Panc1 (cell line): ENCODE data around the gene EFEMP1. TPM values are rescaled to one million over a fixed set of nuclear protein-coding genes. Genes with fewer than 3 reads are reported as not detected.
"Not testable (repeated sequence)": the region's sequence is repeated elsewhere in the genome, so short reads cannot be mapped to it uniquely, and the experiment has no call there.

Source experiments
- ATAC-seq: fragments of 200-7000 bp; cut with Tn5 transposase; 2 replicates; pipeline ENCODE4 v1.9.1; 2020; ENCODE audit warnings: mild to moderate bottlenecking, moderate library complexity
- BruUV-seq: library from RNA; stranded (reverse); fragments of 400-500 nt; replicated peaks from 2 replicates; lab custom pipeline; 2021; lab: Mats Ljungman, UMichigan
- CTCF ChIA-PET: fragments of 300-600 bp; sonication (Branson Sonifier 250); formaldehyde crosslinking; loops from one replicate; lab custom pipeline; 2022; ENCODE audit warnings: antibody characterized with exemption; lab: Charles Lee
- POLR2A ChIA-PET: fragments of 300-600 bp; sonication (Branson Sonifier 250); formaldehyde crosslinking; loops from one replicate; lab custom pipeline; 2022; ENCODE audit warnings: antibody characterized with exemption; lab: Charles Lee
- DNase-seq: peaks from one replicate; pipeline ENCODE4 v3.0.0-alpha.2; 2010; ENCODE audit warnings: low read depth, low spot score
- H3K27ac ChIP-seq: 2 replicates; pipeline ENCODE4 v1.5.1; 2011; ENCODE audit warnings: mild to moderate bottlenecking, low read length, inconsistent platforms
- H3K27me3 ChIP-seq: fragments of 200-500 bp; sonication (Bioruptor generic); 2 replicates; pipeline ENCODE4 v1.6.0; 2014; ENCODE audit warnings: low read length, inconsistent platforms; ENCODE audit not compliant: control insufficient read depth, insufficient read depth
- H3K36me3 ChIP-seq: fragments of 200-500 bp; sonication (Bioruptor generic); 2 replicates; pipeline ENCODE4 v1.5.1; 2014; ENCODE audit warnings: inconsistent platforms, mild to moderate bottlenecking, low read length, moderate library complexity; ENCODE audit not compliant: control insufficient read depth, insufficient read depth
- H3K4me1 ChIP-seq: 2 replicates; pipeline ENCODE4 v1.5.1; 2011; ENCODE audit warnings: inconsistent platforms, mild to moderate bottlenecking, low read length, moderate library complexity; ENCODE audit not compliant: control insufficient read depth, insufficient read depth
- H3K4me3 ChIP-seq, 2 experiments: 2 replicates each; pipeline ENCODE4 v1.5.1; 2011 to 2012; ENCODE audit warnings: low read depth in 2 of 2, low read length in 2 of 2, mild to moderate bottlenecking in 2 of 2, inconsistent platforms in 1 of 2, moderate library complexity in 1 of 2
- H3K9me3 ChIP-seq: fragments of 200-500 bp; sonication (Bioruptor generic); 2 replicates; pipeline ENCODE4 v1.5.1; 2014; ENCODE audit warnings: low read depth, mild to moderate bottlenecking, inconsistent platforms, low read length, moderate library complexity; ENCODE audit not compliant: control insufficient read depth, insufficient read depth
- POLR2AphosphoS5 ChIP-seq: IDR thresholded peaks from 2 replicates; pipeline ENCODE4 v1.6.1; 2012; ENCODE audit warnings: mild to moderate bottlenecking, low read depth, low read length, moderate library complexity
- SIN3A ChIP-seq: IDR thresholded peaks from 2 replicates; pipeline ENCODE4 v1.6.1; 2012; ENCODE audit warnings: low read depth, mild to moderate bottlenecking, low read length, moderate library complexity, borderline replicate concordance; ENCODE audit not compliant: insufficient read depth
- TCF7L2 ChIP-seq: IDR thresholded peaks from 2 replicates; pipeline ENCODE4 v1.6.1; 2011; ENCODE audit warnings: mild to moderate bottlenecking, low read depth, low read length, inconsistent platforms
- in situ Hi-C: cut with HindIII; loops from 2 replicates; pipeline ENCODE4 v1.10.0; 2016; ENCODE audit warnings: low sequenced_read_pairs, low pct_unique_long_range_greater_than_20kb
- intact Hi-C: fragments of 100-400 bp; cut with micrococcal nuclease; formaldehyde crosslinking; loops from one replicate; pipeline ENCODE4 v1.10.0; 2022; ENCODE audit not compliant: unreplicated experiment
- total RNA-seq: library from RNA; stranded (reverse); gene quantifications from one replicate; pipeline ENCODE4 v1.2.1, GENCODE V29; 2021; ENCODE audit not compliant: unreplicated experiment
- TF ChIP-seq, protein P1 (sequence below), 2 experiments: IDR thresholded peaks; 2 replicates each; pipeline ENCODE4 v1.6.1; 2011 to 2012; ENCODE audit warnings: low read depth in 2 of 2, control low read depth in 1 of 2, low read length in 1 of 2, mild to moderate bottlenecking in 1 of 2, moderate library complexity in 1 of 2; ENCODE audit not compliant: insufficient read depth in 1 of 2
- TF ChIP-seq, protein P2 (sequence below): fragments of 450-650 bp; IDR thresholded peaks from 2 replicates; pipeline ENCODE4 v1.5.1; 2017; ENCODE audit warnings: mild to moderate bottlenecking

The EFEMP1 gene
- total RNA-seq, 1 experiment from 2014 or later = 15.5 TPM

DNA sequence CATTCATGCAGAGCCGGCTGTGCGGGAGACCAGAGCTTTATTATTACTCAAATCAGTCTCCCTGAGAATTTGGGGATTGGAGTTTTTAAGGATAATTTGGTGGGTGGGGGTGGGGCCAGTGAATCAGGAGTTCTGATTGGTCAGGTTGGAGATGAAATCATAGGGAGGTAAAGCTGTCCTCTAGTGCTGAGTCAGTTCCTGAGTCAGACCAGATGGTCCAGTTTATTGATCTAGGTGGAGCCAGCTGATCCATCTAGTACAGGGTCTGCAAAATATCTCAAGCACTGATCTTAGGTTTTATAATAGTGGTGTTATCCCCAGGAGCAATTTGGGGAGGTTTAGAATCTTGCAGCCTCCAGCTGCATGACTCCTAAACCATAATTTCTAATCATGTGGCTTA lies 96.2 kb downstream of the EFEMP1 start:
- H3K4me1 ChIP-seq, in situ Hi-C loops, H3K27ac ChIP-seq, ATAC-seq, H3K9me3 ChIP-seq, CTCF ChIA-PET, H3K36me3 ChIP-seq, H3K27me3 ChIP-seq, BruUV-seq, DNase-seq, intact Hi-C loops, H3K4me3 ChIP-seq: not testable (repeated sequence)
- POLR2A ChIA-PET = interaction anchor here (0.7 kb wide), 1 partner anchor 99 kb away, joined by 3 read pairs; no protein-coding TSS in a partner anchor

DNA sequence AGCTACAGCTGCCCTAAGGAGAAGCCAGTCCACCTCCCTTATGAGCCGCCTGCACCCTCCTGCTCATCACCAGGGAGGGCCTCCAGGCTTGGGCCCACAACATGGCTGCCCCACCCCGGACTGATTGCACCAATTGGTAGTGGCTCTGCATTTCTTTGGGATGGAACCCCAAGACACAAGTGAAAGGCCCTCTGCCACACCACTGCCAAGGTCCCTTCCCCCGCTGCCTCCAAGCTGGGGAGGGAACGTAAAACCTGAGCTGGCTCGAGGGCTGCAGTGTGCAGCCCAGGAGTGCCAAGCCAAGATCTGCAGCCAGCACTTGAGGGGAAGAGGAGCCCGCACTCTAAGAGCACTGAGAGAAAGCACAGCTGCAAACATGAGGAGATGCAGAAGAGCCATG lies 97.3 kb downstream of the EFEMP1 start:
- TF ChIP-seq TCF7L2 = no peak
- TF ChIP-seq, protein P1, sequence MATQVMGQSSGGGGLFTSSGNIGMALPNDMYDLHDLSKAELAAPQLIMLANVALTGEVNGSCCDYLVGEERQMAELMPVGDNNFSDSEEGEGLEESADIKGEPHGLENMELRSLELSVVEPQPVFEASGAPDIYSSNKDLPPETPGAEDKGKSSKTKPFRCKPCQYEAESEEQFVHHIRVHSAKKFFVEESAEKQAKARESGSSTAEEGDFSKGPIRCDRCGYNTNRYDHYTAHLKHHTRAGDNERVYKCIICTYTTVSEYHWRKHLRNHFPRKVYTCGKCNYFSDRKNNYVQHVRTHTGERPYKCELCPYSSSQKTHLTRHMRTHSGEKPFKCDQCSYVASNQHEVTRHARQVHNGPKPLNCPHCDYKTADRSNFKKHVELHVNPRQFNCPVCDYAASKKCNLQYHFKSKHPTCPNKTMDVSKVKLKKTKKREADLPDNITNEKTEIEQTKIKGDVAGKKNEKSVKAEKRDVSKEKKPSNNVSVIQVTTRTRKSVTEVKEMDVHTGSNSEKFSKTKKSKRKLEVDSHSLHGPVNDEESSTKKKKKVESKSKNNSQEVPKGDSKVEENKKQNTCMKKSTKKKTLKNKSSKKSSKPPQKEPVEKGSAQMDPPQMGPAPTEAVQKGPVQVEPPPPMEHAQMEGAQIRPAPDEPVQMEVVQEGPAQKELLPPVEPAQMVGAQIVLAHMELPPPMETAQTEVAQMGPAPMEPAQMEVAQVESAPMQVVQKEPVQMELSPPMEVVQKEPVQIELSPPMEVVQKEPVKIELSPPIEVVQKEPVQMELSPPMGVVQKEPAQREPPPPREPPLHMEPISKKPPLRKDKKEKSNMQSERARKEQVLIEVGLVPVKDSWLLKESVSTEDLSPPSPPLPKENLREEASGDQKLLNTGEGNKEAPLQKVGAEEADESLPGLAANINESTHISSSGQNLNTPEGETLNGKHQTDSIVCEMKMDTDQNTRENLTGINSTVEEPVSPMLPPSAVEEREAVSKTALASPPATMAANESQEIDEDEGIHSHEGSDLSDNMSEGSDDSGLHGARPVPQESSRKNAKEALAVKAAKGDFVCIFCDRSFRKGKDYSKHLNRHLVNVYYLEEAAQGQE (IDR thresholded peaks at IDR 0.05; ENCODE audit: insufficient read depth in 1 of 2, low read depth in 2 of 2, low read length in 1 of 2) = no peak
- no peak for TF ChIP-seq SIN3A
- TF ChIP-seq, protein P2, sequence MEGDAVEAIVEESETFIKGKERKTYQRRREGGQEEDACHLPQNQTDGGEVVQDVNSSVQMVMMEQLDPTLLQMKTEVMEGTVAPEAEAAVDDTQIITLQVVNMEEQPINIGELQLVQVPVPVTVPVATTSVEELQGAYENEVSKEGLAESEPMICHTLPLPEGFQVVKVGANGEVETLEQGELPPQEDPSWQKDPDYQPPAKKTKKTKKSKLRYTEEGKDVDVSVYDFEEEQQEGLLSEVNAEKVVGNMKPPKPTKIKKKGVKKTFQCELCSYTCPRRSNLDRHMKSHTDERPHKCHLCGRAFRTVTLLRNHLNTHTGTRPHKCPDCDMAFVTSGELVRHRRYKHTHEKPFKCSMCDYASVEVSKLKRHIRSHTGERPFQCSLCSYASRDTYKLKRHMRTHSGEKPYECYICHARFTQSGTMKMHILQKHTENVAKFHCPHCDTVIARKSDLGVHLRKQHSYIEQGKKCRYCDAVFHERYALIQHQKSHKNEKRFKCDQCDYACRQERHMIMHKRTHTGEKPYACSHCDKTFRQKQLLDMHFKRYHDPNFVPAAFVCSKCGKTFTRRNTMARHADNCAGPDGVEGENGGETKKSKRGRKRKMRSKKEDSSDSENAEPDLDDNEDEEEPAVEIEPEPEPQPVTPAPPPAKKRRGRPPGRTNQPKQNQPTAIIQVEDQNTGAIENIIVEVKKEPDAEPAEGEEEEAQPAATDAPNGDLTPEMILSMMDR = no peak
- ChIA-PET CTCF (no interaction called here), POLR2A (no interaction called here)
- ATAC-seq (no peak), DNase-seq (no peak)
- Histone ChIP-seq H3K36me3 (no peaks in the 10 kb centered on the region), H3K27ac (no peak overlapping the region), H3K27me3 (no peaks in the 10 kb centered on the region), H3K4me1 (no peaks in the 10 kb centered on the region), H3K9me3 (no peaks in the 10 kb centered on the region), H3K4me3 (no peak overlapping the region)
- in situ Hi-C loops = no loop called here
- no TSS peak for BruUV-seq
- intact Hi-C loops = no loop called here

DNA sequence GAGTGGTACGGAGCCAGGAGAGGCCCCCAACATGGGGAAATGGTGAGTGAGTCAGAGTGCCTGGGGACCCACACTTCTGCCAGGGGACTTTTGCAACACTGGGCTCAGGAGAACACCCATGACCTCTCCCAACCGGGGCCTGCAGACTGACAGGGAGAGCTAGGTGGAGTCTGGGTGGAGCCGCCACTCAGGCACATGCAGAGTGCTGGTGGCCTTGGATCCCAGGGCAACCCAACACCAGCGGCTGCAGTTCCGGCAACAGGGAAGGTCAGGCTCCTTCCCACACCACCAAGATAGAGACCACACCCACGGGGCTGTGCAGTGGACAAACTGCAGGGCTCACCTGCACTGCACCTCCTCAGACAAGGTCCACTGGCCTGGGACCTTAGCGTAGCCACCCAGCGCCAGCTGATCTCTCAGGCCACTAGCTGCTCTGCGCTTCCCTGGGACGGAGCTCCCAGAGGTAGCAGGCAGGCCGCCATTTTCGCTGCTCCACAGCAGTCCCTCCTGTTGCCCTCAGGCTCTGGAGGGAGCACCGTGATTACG lies 99.0 kb downstream of the EFEMP1 start:
- H3K27ac ChIP-seq = no peak overlapping the region
- in situ Hi-C loops (no loop called here), intact Hi-C loops (no loop called here)
- ATAC-seq = no peak
- no TSS peak for BruUV-seq
- H3K27me3 ChIP-seq = no peaks in the 10 kb centered on the region
- H3K9me3 ChIP-seq = no peaks in the 10 kb centered on the region
- no peaks in the 10 kb centered on the region for H3K4me1 ChIP-seq
- CTCF ChIA-PET = no interaction called here
- DNase-seq = no peak
- no peak overlapping the region for H3K4me3 ChIP-seq
- POLR2A ChIA-PET = no interaction called here
- TF ChIP-seq, protein P2 = no peak
- TF ChIP-seq, protein P1 (IDR thresholded peaks at IDR 0.05; ENCODE audit: insufficient read depth in 1 of 2, low read depth in 2 of 2, low read length in 1 of 2) = no peak
- TF ChIP-seq TCF7L2 (no peak), SIN3A (no peak), POLR2AphosphoS5 (no peak)
- no peaks in the 10 kb centered on the region for H3K36me3 ChIP-seq
